Mesendoderm (in vitro differentiated cells): Measurements from ENCODE around the gene EPS8.

Experiments
- DNase-seq: peaks from one replicate; pipeline ENCODE4 v3.0.0; 2013
- H2AK5ac ChIP-seq: 2 replicates; pipeline ENCODE4 v1.6.1; 2013; ENCODE audit warnings: low read length, inconsistent platforms
- H2BK120ac ChIP-seq: 2 replicates; pipeline ENCODE4 v1.6.1; 2013; ENCODE audit warnings: low read depth, mild to moderate bottlenecking, low read length, moderate library complexity, mixed read lengths
- H2BK15ac ChIP-seq: replicated peaks from 2 replicates; pipeline ENCODE4 v1.6.1; 2013; ENCODE audit warnings: low read depth, mild to moderate bottlenecking, moderate library complexity
- H2BK5ac ChIP-seq: 2 replicates; pipeline ENCODE4 v1.6.1; 2013; ENCODE audit warnings: low read length, inconsistent platforms
- H3K18ac ChIP-seq: 2 replicates; pipeline ENCODE4 v1.6.1; 2013; ENCODE audit warnings: mild to moderate bottlenecking, low read length, mixed read lengths
- H3K23ac ChIP-seq: one replicate; pipeline ENCODE4 v1.6.1; 2013; ENCODE audit warnings: low read length
- H3K27ac ChIP-seq: 2 replicates; pipeline ENCODE4 v1.5.1; 2013; ENCODE audit warnings: low read depth, mild to moderate bottlenecking, inconsistent platforms, low read length, moderate library complexity
- H3K27me3 ChIP-seq: 2 replicates; pipeline ENCODE4 v1.6.1; 2013; ENCODE audit warnings: low read length, control low read depth, mild to moderate bottlenecking, inconsistent platforms; ENCODE audit not compliant: insufficient read depth, poor library complexity
- H3K36me3 ChIP-seq: 2 replicates; pipeline ENCODE4 v1.6.1; 2013; ENCODE audit warnings: low read length, inconsistent platforms; ENCODE audit not compliant: control insufficient read depth, insufficient read depth
- H3K4ac ChIP-seq: one replicate; pipeline ENCODE4 v1.6.1; 2013; ENCODE audit warnings: low read depth, mild to moderate bottlenecking, low read length, moderate library complexity
- H3K4me1 ChIP-seq: 2 replicates; pipeline ENCODE4 v1.6.1; 2013; ENCODE audit warnings: low read depth, low read length, inconsistent platforms; ENCODE audit not compliant: control insufficient read depth
- H3K4me2 ChIP-seq: 2 replicates; pipeline ENCODE4 v1.6.1; 2013; ENCODE audit warnings: low read length
- H3K4me3 ChIP-seq: 2 replicates; pipeline ENCODE4 v1.5.1; 2013; ENCODE audit warnings: mild to moderate bottlenecking, low read length
- H3K56ac ChIP-seq: one replicate; pipeline ENCODE4 v1.6.1; 2013; ENCODE audit warnings: low read length
- H3K79me1 ChIP-seq: 2 replicates; pipeline ENCODE4 v1.6.1; 2013; ENCODE audit warnings: low read length, inconsistent platforms
- H3K79me2 ChIP-seq: 2 replicates; pipeline ENCODE4 v1.6.1; 2013; ENCODE audit warnings: mild to moderate bottlenecking, low read length; ENCODE audit not compliant: control insufficient read depth, insufficient read depth
- H3K9ac ChIP-seq: 2 replicates; pipeline ENCODE4 v1.6.1; 2013; ENCODE audit warnings: low read length, inconsistent platforms
- H4K5ac ChIP-seq: one replicate; pipeline ENCODE4 v1.6.1; 2013; ENCODE audit warnings: low read length
- H4K8ac ChIP-seq: one replicate; pipeline ENCODE4 v1.6.1; 2013; ENCODE audit warnings: low read depth, mild to moderate bottlenecking, control low read depth, low read length, moderate library complexity
- WGBS: extraction: QIAGEN DNeasy Blood & Tissue Kit; methylation state at CpG from one replicate; pipeline ENCODE4 v1.1.7; 2013; ENCODE audit warnings: low lambda C conversion rate, missing lambda C conversion rate; ENCODE audit not compliant: insufficient coverage; ENCODE audit errors: extremely low coverage; 5-methylcytosine and 5-hydroxymethylcytosine counted together

EPS8 gene

DNA sequence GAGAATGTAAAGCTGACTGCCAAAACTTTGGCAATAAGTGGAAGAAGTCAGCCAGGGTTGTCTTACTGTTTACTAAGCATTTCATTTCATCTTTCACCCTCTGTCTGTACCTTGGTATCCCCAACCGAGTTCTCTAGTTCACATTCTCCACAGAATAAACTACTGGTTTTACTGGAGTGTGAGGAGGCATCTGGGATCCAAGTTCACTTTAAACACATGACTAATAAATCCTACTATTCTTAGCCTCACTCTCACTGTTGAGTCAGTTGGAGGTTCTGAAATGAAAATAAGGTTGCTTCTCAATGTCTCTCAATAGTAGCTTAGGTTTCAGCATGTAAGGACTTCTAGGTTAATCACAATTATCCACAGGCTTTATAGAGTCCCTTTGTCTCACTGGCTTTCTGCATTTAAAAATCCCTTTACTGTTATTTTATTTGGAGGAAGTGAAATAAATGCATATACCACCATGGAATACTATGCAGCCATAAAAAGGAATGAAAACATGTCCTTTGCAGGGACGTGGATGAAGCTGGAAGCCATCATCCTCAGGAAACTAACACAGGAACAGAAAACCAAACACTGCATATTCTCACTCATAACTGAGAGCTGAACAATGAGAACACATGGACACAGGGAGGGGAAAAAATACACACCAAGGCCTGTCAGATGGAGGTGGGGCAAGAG is 95.8 kb downstream of the EPS8 start:
- Histone ChIP-seq H2BK120ac (no peak overlapping the region), H2BK15ac (no peak overlapping the region), H3K23ac (no peak overlapping the region), H3K18ac (no peak overlapping the region), H2AK5ac (no peak overlapping the region), H3K4ac (no peak overlapping the region), H3K9ac (no peak overlapping the region), H3K79me1 (no peaks in the 10 kb centered on the region), H3K27me3 (no peaks in the 10 kb centered on the region), H4K8ac (no peak overlapping the region), H4K5ac (no peak overlapping the region), H3K36me3 (no peaks in the 10 kb centered on the region), H3K27ac (no peak overlapping the region), H3K56ac (no peak overlapping the region), H3K79me2 (no peaks in the 10 kb centered on the region), H2BK5ac (no peak overlapping the region), H3K4me2 (no peak overlapping the region), H3K4me3 (no peak overlapping the region), H3K4me1 (no peaks in the 10 kb centered on the region)
- no CpG with 5 or more reads among the region's 2 CpGs for WGBS
- no peak for DNase-seq

DNA sequence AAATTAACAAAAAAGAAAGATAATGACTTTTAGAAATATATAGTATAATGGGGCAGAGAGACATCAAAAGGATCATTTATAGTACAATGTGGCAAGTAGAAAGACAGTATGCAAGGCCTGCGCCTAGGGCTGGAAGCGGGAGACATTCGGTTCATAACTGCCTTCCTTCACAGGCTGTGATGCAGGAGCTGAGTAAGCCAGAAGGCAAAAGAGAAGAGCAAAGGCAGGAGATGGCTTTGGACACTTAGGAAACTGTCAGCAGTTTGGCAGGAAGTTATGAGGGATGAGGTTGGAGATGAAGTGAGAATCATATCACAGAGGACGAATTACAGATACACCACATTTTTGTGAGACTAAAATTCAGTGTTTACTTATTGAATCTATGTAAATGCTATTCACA is 97.8 kb downstream of the EPS8 start:
- no peaks in the 10 kb centered on the region for H3K79me2 ChIP-seq
- no peaks in the 10 kb centered on the region for H3K4me1 ChIP-seq
- H3K27ac ChIP-seq, result no peak overlapping the region
- H2AK5ac ChIP-seq, result no peak overlapping the region
- H3K4ac ChIP-seq, result no peak overlapping the region
- no peak overlapping the region for H2BK5ac ChIP-seq
- H3K27me3 ChIP-seq, result no peaks in the 10 kb centered on the region
- no peak overlapping the region for H3K9ac ChIP-seq
- no CpG with 5 or more reads among the region's 4 CpGs for WGBS
- H3K23ac ChIP-seq, result no peak overlapping the region
- H2BK120ac ChIP-seq, result no peak overlapping the region
- no peak overlapping the region for H3K4me3 ChIP-seq
- no peak overlapping the region for H3K56ac ChIP-seq
- no peak overlapping the region for H2BK15ac ChIP-seq
- no peak for DNase-seq
- H3K36me3 ChIP-seq, result no peaks in the 10 kb centered on the region
- H3K18ac ChIP-seq, result no peak overlapping the region
- no peak overlapping the region for H4K5ac ChIP-seq
- H3K79me1 ChIP-seq, result no peaks in the 10 kb centered on the region
- H4K8ac ChIP-seq, result no peak overlapping the region
- H3K4me2 ChIP-seq, result no peak overlapping the region

DNA sequence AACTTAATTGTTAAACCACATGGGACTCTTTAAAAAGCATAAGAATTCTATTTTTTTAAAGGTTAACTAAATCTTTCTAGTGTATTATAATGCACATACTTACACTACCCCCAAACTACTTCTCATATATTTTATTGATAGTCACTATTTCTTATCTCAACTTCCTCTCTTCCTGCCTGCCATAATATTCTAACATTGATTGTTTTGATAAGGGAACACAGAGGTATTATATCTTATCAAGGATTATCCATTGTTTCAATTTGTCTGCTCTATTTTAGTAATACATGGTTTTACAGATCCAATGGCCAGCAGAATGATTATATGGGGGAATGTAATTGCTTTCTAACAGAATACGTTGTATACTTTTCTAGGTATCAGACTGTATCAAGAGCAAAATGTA is 98.9 kb downstream of the EPS8 start:
- no peak overlapping the region for H3K4me3 ChIP-seq
- WGBS, result no CpG with 5 or more reads among the region's 1 CpG

DNA sequence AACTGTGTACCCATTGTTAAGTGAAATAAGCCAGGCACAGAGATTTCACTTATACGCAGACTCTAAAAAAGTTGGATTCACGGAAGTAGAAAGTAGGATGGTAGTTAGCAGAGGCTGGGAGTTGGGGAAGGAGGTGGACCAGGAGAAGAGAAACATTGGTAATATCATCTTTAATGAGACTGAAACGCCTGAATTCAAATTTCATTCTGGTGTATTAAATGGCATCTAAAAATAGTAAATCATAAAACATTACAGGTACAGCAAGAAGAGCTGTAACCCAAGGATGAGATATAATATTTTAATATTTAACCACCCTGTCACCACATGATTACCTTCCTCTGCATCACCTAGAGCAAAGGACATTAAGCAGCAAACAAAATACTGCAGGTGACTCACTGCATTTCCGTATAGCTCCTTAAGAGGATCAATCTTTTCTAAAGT is 99.4 kb downstream of the EPS8 start:
- H3K4me1 ChIP-seq, result no peaks in the 10 kb centered on the region
- H3K36me3 ChIP-seq, result no peaks in the 10 kb centered on the region
- no peak overlapping the region for H3K56ac ChIP-seq
- H4K5ac ChIP-seq, result no peak overlapping the region
- no CpG with 5 or more reads among the region's 4 CpGs for WGBS
- H3K27ac ChIP-seq, result no peak overlapping the region
- no peak overlapping the region for H3K4me2 ChIP-seq
- no peak overlapping the region for H2BK5ac ChIP-seq
- H3K23ac ChIP-seq, result no peak overlapping the region
- no peak overlapping the region for H3K4ac ChIP-seq
- no peak overlapping the region for H3K9ac ChIP-seq
- H2BK15ac ChIP-seq, result no peak overlapping the region
- no peak overlapping the region for H3K18ac ChIP-seq
- DNase-seq, result no peak
- H4K8ac ChIP-seq, result no peak overlapping the region
- no peaks in the 10 kb centered on the region for H3K79me2 ChIP-seq
- H2BK120ac ChIP-seq, result no peak overlapping the region
- H3K4me3 ChIP-seq, result no peak overlapping the region
- H3K27me3 ChIP-seq, result no peaks in the 10 kb centered on the region
- H3K79me1 ChIP-seq, result no peaks in the 10 kb centered on the region
- H2AK5ac ChIP-seq, result no peak overlapping the region

More for the DNA sequence above, 98.9 kb downstream of the EPS8 start:
- DNase-seq, result no peak
- Histone ChIP-seq H2BK120ac (no peak overlapping the region), H3K56ac (no peak overlapping the region), H3K4me1 (no peaks in the 10 kb centered on the region), H3K9ac (no peak overlapping the region), H3K36me3 (no peaks in the 10 kb centered on the region), H3K27me3 (no peaks in the 10 kb centered on the region), H3K79me2 (no peaks in the 10 kb centered on the region), H3K4me2 (no peak overlapping the region), H2AK5ac (no peak overlapping the region), H3K18ac (no peak overlapping the region), H2BK15ac (no peak overlapping the region), H4K8ac (no peak overlapping the region), H3K23ac (no peak overlapping the region), H3K4ac (no peak overlapping the region), H3K27ac (no peak overlapping the region), H3K79me1 (no peaks in the 10 kb centered on the region), H2BK5ac (no peak overlapping the region), H4K5ac (no peak overlapping the region)

DNA sequence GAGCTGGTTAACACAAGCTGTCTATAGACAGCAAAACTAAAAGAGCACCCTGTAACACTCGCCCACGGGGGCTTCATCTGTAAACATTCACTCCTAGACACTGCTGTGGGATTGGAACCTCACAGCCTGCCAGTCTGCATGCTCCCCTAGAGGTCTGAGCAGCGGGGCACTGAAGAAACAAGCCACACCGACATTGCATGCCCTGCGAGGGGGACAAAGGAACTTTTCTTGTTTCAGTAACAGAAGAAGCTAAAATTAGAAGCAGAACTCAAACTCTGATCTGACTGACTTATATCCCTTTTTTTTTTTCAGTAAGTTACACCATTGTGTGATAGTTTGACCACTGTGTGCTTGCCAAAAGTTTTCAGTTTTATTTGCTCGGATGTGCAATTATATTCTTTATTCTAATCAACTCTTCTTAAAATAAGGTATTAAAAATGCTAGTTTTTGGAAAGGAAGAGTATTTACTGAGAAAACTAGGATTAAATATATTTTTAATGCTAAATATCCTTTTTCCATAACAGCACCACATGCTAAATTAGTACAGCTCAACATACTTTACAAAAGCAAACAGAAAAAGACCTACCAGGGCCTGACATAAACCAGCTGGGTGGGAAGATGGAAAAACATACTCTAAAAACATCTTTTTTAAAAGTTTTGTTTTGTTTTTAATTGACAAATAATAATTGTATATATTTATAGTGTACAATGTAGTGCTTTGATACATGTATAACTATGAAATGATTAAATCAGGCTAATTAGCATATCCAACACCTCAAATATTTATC is 100.2 kb downstream of the EPS8 start:
- Histone ChIP-seq H2BK5ac (no peak overlapping the region), H3K56ac (no peak overlapping the region), H3K9ac (no peak overlapping the region), H4K5ac (no peak overlapping the region), H3K79me1 (no peaks in the 10 kb centered on the region), H3K23ac (no peak overlapping the region), H3K4me1 (no peaks in the 10 kb centered on the region), H3K79me2 (no peaks in the 10 kb centered on the region), H3K27me3 (no peaks in the 10 kb centered on the region), H2AK5ac (no peak overlapping the region), H2BK15ac (no peak overlapping the region), H3K18ac (no peak overlapping the region), H3K4me3 (no peak overlapping the region), H4K8ac (no peak overlapping the region), H3K36me3 (no peaks in the 10 kb centered on the region), H3K4me2 (no peak overlapping the region), H3K27ac (no peak overlapping the region), H3K4ac (no peak overlapping the region), H2BK120ac (no peak overlapping the region)
- no peak for DNase-seq
- WGBS, result no CpG with 5 or more reads among the region's 6 CpGs
